Mucosa of descending colon (tissue), 3 donors: ENCODE data around the gene KDM3B. TPM values are rescaled to one million over a fixed set of nuclear protein-coding genes. Genes with fewer than 3 reads are reported as not detected.

Source experiments
- ATAC-seq: fragments of 200-7000 bp; cut with Tn5 transposase; one replicate; pipeline ENCODE4 v1.9.1; 2020; ENCODE audit warnings: mild to moderate bottlenecking, moderate library complexity
- DNase-seq, 3 donors: peaks; one replicate each; pipeline ENCODE4 v3.0.0-alpha.2; 2020
- H3K36me3 ChIP-seq: fragments of 200-600 bp; one replicate; pipeline ENCODE4 v1.8.0; 2021; ENCODE audit warnings: low read depth, mild to moderate bottlenecking
- H3K4me1 ChIP-seq: fragments of 200-600 bp; one replicate; pipeline ENCODE4 v1.8.0; 2021; ENCODE audit warnings: low read depth, mild to moderate bottlenecking
- H3K4me3 ChIP-seq: fragments of 200-600 bp; one replicate; pipeline ENCODE4 v1.8.0; 2021; ENCODE audit warnings: mild to moderate bottlenecking
- H3K9me3 ChIP-seq: fragments of 200-600 bp; one replicate; pipeline ENCODE4 v1.8.0; 2021; ENCODE audit warnings: mild to moderate bottlenecking
- CTCF ChIP-seq: fragments of 200-600 bp; IDR thresholded peaks from one replicate; pipeline ENCODE4 v1.8.0; 2022; ENCODE audit warnings: antibody characterized with exemption, mild to moderate bottlenecking
- intact Hi-C, 2 donors: fragments of 100-400 bp; cut with DNase I in 1 of 2; cut with micrococcal nuclease in 1 of 2; formaldehyde crosslinking; loops; one replicate each; pipeline versions ENCODE4 v1.11.0 to v1.11.1; 2022; cut with DNase I, micrococcal nuclease
- total RNA-seq, 3 donors: library from RNA; stranded (reverse); fragmentation: NEBNext Ultra II Directional in 2 of 3; extraction: Animal tissue kit (Norgen Biotek cat#: 25700) in 2 of 3; gene quantifications; one replicate each; pipeline versions ENCODE4 v1.2.1 to v1.2.4, GENCODE V29; 2021 to 2023
- donor health status: DM: no; HTN: no; CAD: no; lungs with moderate emphysema.
- donor health status: DM: no; HTN: no; CAD: no.
- donor health status: DM: no; HTN: yes; CAD: no.

The KDM3B gene
- total RNA-seq, 3 donors from 2014 or later = 56.6 to 84.3 (median 71.7) TPM

- no peak overlapping the region for H3K4me3 ChIP-seq
- H3K36me3 ChIP-seq = no peaks in the 10 kb centered on the region
- DNase-seq (no peak), ATAC-seq (no peak)
- H3K9me3 ChIP-seq = no peaks in the 10 kb centered on the region
- intact Hi-C loops = loop anchor here in 1 of 2 donors (10.0 kb wide), 1 partner anchor 49 kb away; no protein-coding TSS in a partner anchor
- H3K4me1 ChIP-seq = no peaks in the 10 kb centered on the region
- no peak for TF ChIP-seq CTCF
Measured at GRCh38 chr5:138455232-138455930, 102.9 kb downstream of the KDM3B start.

DNA sequence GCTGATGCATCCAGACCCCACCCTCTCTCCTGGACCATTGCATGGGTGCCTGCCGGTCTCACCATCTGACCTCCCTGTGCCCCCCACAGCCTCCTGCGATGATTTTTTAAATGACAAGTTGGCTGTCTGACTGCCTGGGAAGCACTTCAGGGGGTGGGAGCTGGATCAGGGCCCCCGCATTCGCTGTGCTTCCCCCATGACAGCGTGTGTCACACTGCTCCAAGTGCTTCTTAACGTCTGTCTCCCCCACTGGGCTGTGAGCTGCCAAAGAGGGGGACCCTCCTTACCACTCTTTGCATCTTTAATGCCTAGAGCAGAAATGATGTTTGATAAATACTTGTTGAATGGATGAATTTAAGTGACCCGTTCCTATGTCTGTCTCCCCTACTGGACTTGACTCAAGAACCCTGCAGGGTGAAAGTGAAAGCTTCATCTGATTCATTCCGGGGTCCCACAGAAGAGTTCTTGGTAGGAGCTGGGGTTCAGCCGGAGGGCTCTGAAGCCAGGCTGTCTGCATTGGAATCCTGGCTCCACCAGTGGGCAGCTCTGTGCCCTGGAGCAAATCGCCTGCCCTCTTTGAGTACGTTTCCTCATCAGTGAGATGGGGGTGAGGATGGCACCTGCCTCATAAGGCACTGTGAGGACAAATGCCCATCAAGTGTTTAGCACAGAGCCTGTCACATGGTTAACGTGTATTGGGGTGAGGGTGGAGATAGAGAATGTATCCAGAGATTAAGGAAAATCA, 105.2 kb downstream of the KDM3B start:
- ATAC-seq = no peak
- peak in 1 of 3 donors; percentile 19 for DNase-seq
- TF ChIP-seq CTCF = no peak
- H3K9me3 ChIP-seq = no peaks in the 10 kb centered on the region
- no peak overlapping the region for H3K4me3 ChIP-seq
- no peaks in the 10 kb centered on the region for H3K36me3 ChIP-seq
- intact Hi-C loops = loop anchor here in 1 of 2 donors (10.0 kb wide), 1 partner anchor 47 kb away; no protein-coding TSS in a partner anchor
- H3K4me1 ChIP-seq = peaks cover 2% of the 10 kb centered on the region

- no peak for DNase-seq
Measured at GRCh38 chr5:138458384-138458783, 105.9 kb downstream of the KDM3B start.

GRCh38 chr5:138458856-138459255, 106.4 kb downstream of the KDM3B start:
- intact Hi-C loops = loop anchor here in 1 of 2 donors (10.0 kb wide), 1 partner anchor 46 kb away; no protein-coding TSS in a partner anchor

More at GRCh38 chr5:138458384-138458783, 105.9 kb downstream of the KDM3B start:
- Histone ChIP-seq H3K4me3 (no peak overlapping the region), H3K36me3 (no peaks in the 10 kb centered on the region), H3K4me1 (peaks cover 3% of the 10 kb centered on the region), H3K9me3 (no peaks in the 10 kb centered on the region)
- no peak for TF ChIP-seq CTCF
- no peak for ATAC-seq
- intact Hi-C loops = loop anchor here in 1 of 2 donors (10.0 kb wide), 1 partner anchor 46 kb away; no protein-coding TSS in a partner anchor

More at GRCh38 chr5:138458856-138459255, 106.4 kb downstream of the KDM3B start:
- no peaks in the 10 kb centered on the region for H3K36me3 ChIP-seq
- no peaks in the 10 kb centered on the region for H3K9me3 ChIP-seq
- TF ChIP-seq CTCF = no peak
- DNase-seq = no peak
- ATAC-seq = no peak
- H3K4me1 ChIP-seq = peaks cover 5% of the 10 kb centered on the region
- H3K4me3 ChIP-seq = no peak overlapping the region
